CD4-positive, alpha-beta T cell (primary cell): Measurements from ENCODE around the gene SASH3. TPM values are rescaled to one million over a fixed set of nuclear protein-coding genes. Genes with fewer than 3 reads are reported as not detected.

Experiments
- ATAC-seq: fragments of 200-7000 bp; cut with Tn5 transposase; one replicate; pipeline ENCODE4 v1.10.0; 2022; ENCODE audit warnings: mild to moderate bottlenecking; ENCODE audit not compliant: poor library complexity
- CTCF ChIA-PET: fragments of 350-600 bp; sonication (Branson Sonifier 250); formaldehyde crosslinking; loops from one replicate; lab custom pipeline; 2021; ENCODE audit warnings: antibody characterized with exemption, inconsistent platforms; lab: Charles Lee
- POLR2A ChIA-PET: fragments of 350-600 bp; sonication (Branson Sonifier 250); formaldehyde crosslinking; loops from one replicate; lab custom pipeline; 2021; ENCODE audit warnings: antibody characterized with exemption, inconsistent platforms; lab: Charles Lee
- DNase-seq, 14 experiments: peaks; one replicate each; pipeline ENCODE4 v3.0.0-alpha.2; 2013 to 2020; ENCODE audit warnings: mixed read lengths in 2 of 14
- H3K27ac ChIP-seq, 2 donors: one replicate each; pipeline versions ENCODE4 v1.5.1 to v1.7.0; 2013; ENCODE audit warnings: low read length in 2 of 2, low read depth in 1 of 2, mild to moderate bottlenecking in 1 of 2
- H3K27me3 ChIP-seq, 2 experiments: 1 replicate in 1 of 2; 2 replicates in 1 of 2; pipeline versions ENCODE4 v1.6.1 to v1.7.0; 2013; ENCODE audit warnings: low read length in 2 of 2, control low read depth in 1 of 2, mild to moderate bottlenecking in 1 of 2, moderate library complexity in 1 of 2; ENCODE audit not compliant: insufficient read depth in 2 of 2, control insufficient read depth in 1 of 2
- H3K36me3 ChIP-seq: one replicate; pipeline ENCODE4 v1.6.1; 2013; ENCODE audit warnings: low read length, control low read depth; ENCODE audit not compliant: insufficient read depth
- H3K4me1 ChIP-seq: one replicate; pipeline ENCODE4 v1.6.1; 2013; ENCODE audit warnings: low read length, control low read depth; ENCODE audit not compliant: insufficient read depth
- H3K4me3 ChIP-seq: one replicate; pipeline ENCODE4 v1.5.1; 2013; ENCODE audit warnings: mild to moderate bottlenecking, low read length, moderate library complexity
- H3K9me3 ChIP-seq, 2 experiments: 1 replicate in 1 of 2; 2 replicates in 1 of 2; pipeline versions ENCODE4 v1.6.1 to v1.7.0; 2013; ENCODE audit warnings: low read length in 2 of 2, mild to moderate bottlenecking in 2 of 2, control low read depth in 1 of 2, moderate library complexity in 1 of 2; ENCODE audit not compliant: control insufficient read depth in 1 of 2, insufficient read depth in 1 of 2
- H3K27ac Mint-ChIP-seq: one replicate; pipeline ENCODE4 v1.8.0; 2020; ENCODE audit warnings: mixed read lengths
- H3K27me3 Mint-ChIP-seq: one replicate; pipeline ENCODE4 v1.8.0; 2021; ENCODE audit warnings: mixed read lengths
- H3K36me3 Mint-ChIP-seq: one replicate; pipeline ENCODE4 v1.8.0; 2021; ENCODE audit warnings: low read depth, mixed read lengths
- H3K4me1 Mint-ChIP-seq: one replicate; pipeline ENCODE4 v1.8.0; 2021; ENCODE audit warnings: low read depth, mixed read lengths
- H3K4me3 Mint-ChIP-seq: one replicate; pipeline ENCODE4 v1.8.0; 2020; ENCODE audit warnings: mild to moderate bottlenecking, mixed read lengths
- H3K9me3 Mint-ChIP-seq: one replicate; pipeline ENCODE4 v1.8.0; 2020; ENCODE audit warnings: mixed read lengths
- intact Hi-C, 2 experiments: fragments of 100-400 bp; cut with DNase I in 1 of 2; cut with micrococcal nuclease in 1 of 2; formaldehyde crosslinking; loops; one replicate each; pipeline versions ENCODE4 v1.15.1 to v1.9.0; 2023 to 2025; cut with DNase I, micrococcal nuclease
- total RNA-seq, 174 experiments: library from RNA in 2 of 174; stranded (reverse) in 2 of 174; gene quantifications; one replicate each; pipeline ENCODE4 v1.2.3 and lab custom pipeline; 2021 to 2026
- TF ChIP-seq, protein P1 (sequence below): fragments of 200-600 bp; IDR thresholded peaks from one replicate; pipeline ENCODE4 v1.8.0; 2022; ENCODE audit warnings: antibody characterized with exemption, mild to moderate bottlenecking

SASH3 gene
- total RNA-seq, 2 experiments from 2014 or later, result 69.0 to 70.8 TPM

DNA sequence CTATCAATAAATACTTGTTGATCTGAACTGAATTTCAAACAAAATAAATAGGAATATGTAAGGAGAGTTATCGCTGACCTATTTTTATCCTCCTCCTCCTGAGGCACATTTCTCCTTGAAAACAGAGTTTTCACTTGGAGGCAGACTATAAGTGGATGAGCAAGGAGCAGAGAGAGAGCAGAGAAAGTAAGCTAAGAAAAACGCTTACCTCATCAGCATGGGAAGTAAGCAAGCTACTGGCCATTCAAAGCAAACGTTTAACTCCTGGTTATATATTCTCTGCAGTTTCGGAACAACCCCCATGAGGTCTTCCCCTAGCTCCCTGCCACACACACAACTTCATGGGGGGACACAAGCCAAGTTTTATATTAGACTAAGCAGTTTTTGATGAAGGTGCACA lies 50.7 kb downstream of the SASH3 start:
- no peaks in the 10 kb centered on the region for H3K27me3 Mint-ChIP-seq
- Histone ChIP-seq H3K27ac (no peak overlapping the region), H3K9me3 (no peaks in the 10 kb centered on the region), H3K4me3 (no peak overlapping the region), H3K4me1 (peaks cover 5% of the 10 kb centered on the region), H3K27me3 (no peaks in the 10 kb centered on the region), H3K36me3 (no peaks in the 10 kb centered on the region)
- intact Hi-C loops, result no loop called here
- TF ChIP-seq, protein P1, sequence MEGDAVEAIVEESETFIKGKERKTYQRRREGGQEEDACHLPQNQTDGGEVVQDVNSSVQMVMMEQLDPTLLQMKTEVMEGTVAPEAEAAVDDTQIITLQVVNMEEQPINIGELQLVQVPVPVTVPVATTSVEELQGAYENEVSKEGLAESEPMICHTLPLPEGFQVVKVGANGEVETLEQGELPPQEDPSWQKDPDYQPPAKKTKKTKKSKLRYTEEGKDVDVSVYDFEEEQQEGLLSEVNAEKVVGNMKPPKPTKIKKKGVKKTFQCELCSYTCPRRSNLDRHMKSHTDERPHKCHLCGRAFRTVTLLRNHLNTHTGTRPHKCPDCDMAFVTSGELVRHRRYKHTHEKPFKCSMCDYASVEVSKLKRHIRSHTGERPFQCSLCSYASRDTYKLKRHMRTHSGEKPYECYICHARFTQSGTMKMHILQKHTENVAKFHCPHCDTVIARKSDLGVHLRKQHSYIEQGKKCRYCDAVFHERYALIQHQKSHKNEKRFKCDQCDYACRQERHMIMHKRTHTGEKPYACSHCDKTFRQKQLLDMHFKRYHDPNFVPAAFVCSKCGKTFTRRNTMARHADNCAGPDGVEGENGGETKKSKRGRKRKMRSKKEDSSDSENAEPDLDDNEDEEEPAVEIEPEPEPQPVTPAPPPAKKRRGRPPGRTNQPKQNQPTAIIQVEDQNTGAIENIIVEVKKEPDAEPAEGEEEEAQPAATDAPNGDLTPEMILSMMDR, result no peak
- no peak for ATAC-seq
- DNase-seq, result no peak
- H3K36me3 Mint-ChIP-seq, result no peaks in the 10 kb centered on the region
- H3K4me1 Mint-ChIP-seq, result peaks cover 8% of the 10 kb centered on the region
- H3K27ac Mint-ChIP-seq, result no peak overlapping the region
- CTCF ChIA-PET, result no interaction called here
- no peak overlapping the region for H3K4me3 Mint-ChIP-seq
- H3K9me3 Mint-ChIP-seq, result no peaks in the 10 kb centered on the region
- POLR2A ChIA-PET, result no interaction called here

DNA sequence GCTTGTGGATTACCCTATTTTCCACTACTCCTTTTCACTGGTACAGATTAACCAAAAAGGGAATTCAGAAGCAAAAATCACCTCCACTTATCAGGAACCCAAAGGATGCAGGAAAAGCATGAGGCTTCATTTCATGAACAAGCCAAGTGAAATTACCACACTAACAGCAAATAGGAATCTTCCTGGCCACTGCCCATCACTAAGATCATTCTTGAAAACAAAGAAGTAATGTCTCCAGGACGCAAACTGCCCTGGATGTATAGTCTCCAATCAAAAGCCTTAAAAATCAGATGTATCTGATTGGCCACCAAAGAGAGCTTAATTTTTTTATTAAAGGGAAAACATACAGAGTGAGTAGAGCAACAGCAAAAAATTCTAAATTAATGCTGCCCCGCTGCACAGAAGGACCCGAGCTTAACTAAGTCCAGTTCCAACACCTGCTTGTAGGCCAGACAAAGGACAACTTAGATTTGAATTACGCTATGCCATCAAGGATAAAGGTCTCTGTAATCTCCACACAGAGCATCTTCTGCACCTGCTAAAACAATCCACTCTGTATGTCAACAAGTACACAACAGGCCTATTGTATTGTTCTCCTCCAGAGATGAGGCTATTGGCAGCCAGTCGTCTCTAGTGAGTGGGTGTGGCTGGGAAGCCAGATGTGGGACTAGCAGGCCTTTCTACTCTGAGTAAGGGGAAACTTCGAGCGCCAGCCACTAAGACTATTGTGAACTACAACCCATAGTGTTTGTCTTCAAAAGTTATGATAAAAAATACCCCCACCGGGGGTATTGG lies 51.5 kb downstream of the SASH3 start:
- Mint-ChIP-seq H3K36me3 (no peaks in the 10 kb centered on the region), H3K9me3 (no peaks in the 10 kb centered on the region), H3K4me3 (no peak overlapping the region), H3K4me1 (peaks cover 1% of the 10 kb centered on the region), H3K27ac (no peak overlapping the region), H3K27me3 (no peaks in the 10 kb centered on the region)
- ChIA-PET CTCF (interaction anchor here (0.8 kb wide), 1 partner anchor 8 kb away, joined by 3 read pairs; no protein-coding TSS in a partner anchor), POLR2A (no interaction called here)
- TF ChIP-seq, protein P1, result no peak
- Histone ChIP-seq H3K4me1 (peaks cover 1% of the 10 kb centered on the region), H3K27ac (no peak overlapping the region), H3K27me3 (no peaks in the 10 kb centered on the region), H3K9me3 (no peaks in the 10 kb centered on the region), H3K4me3 (no peak overlapping the region), H3K36me3 (no peaks in the 10 kb centered on the region)
- intact Hi-C loops, result no loop called here
- DNase-seq, result no peak
- no peak for ATAC-seq

DNA sequence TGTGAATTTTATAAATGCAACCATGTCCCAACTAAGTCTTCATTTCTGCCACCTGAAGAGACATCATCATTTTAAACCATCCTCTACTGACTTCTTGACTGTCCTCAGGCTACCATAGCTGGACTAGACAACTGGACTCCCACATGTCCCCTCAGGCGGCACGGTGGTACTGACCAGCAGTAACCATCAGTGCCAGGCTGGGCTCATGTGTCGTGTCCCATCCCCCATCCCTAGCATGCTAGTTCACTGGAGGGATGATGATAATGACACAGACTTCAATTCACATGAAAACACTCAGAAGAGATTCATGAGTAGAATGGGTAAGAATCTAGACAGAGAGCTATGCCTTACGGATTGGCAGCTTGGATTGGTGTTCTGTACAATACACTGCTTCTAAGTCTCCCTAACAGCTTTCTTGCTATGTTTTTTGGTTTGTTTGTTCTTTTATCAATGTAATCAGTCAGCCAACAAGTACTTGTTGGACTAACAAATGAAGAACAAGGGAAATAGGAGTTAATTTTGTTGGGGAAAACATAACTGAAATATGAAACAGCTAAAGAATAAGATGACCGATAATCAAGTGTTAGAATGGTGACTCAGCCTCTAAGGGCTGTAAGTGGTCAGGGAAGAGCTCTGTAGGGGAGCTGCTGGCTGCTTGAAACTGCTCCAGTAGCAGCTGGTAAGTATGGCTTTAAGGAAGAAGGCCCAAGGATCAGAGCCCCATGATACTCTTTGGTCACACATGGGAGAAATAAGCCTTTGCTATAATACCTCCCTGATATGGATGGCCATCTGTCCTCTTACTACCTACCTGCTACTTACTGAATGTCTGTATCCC lies 53.6 kb downstream of the SASH3 start:
- no peaks in the 10 kb centered on the region for H3K9me3 Mint-ChIP-seq
- H3K4me1 Mint-ChIP-seq, result no peaks in the 10 kb centered on the region
- H3K27me3 Mint-ChIP-seq, result no peaks in the 10 kb centered on the region
- ChIA-PET POLR2A (no interaction called here), CTCF (interaction anchor here (0.7 kb wide), 1 partner anchor 37 kb away, joined by 3 read pairs; no protein-coding TSS in a partner anchor)
- intact Hi-C loops, result no loop called here
- Histone ChIP-seq H3K9me3 (no peaks in the 10 kb centered on the region), H3K36me3 (no peaks in the 10 kb centered on the region), H3K27me3 (no peaks in the 10 kb centered on the region), H3K27ac (no peak overlapping the region), H3K4me1 (no peaks in the 10 kb centered on the region), H3K4me3 (no peak overlapping the region)
- H3K27ac Mint-ChIP-seq, result no peak overlapping the region
- no peak for DNase-seq
- TF ChIP-seq, protein P1, result no peak
- H3K4me3 Mint-ChIP-seq, result no peak overlapping the region
- ATAC-seq, result no peak
- H3K36me3 Mint-ChIP-seq, result no peaks in the 10 kb centered on the region
